GM23338 (cell line): ENCODE measurements around the gene TOM1L2. TPM values are rescaled to one million over a fixed set of nuclear protein-coding genes. Genes with fewer than 3 reads are reported as not detected.

ENCODE experiments used
- ATAC-seq: fragments of 200-7000 bp; cut with Tn5 transposase; 3 replicates; pipeline ENCODE4 v1.9.1; 2020
- DNase-seq: peaks from one replicate; pipeline ENCODE4 v3.0.0-alpha.2; 2015; ENCODE audit warnings: low spot score
- H2AFZ ChIP-seq: fragments of 200-600 bp; sonication (generic); 2 replicates; pipeline ENCODE4 v1.8.0; 2016; ENCODE audit warnings: antibody characterized with exemption, mild to moderate bottlenecking, moderate library complexity
- H3F3A ChIP-seq: fragments of 200-600 bp; sonication (generic); replicated peaks from 2 replicates; pipeline ENCODE4 v1.8.0; 2017; ENCODE audit warnings: antibody characterized with exemption, mixed run types, low read depth
- H3K27ac ChIP-seq: fragments of 200-600 bp; sonication (generic); 2 replicates; pipeline ENCODE4 v1.6.1; 2016; ENCODE audit warnings: low read depth
- H3K27me3 ChIP-seq: fragments of 200-600 bp; sonication (generic); 2 replicates; pipeline ENCODE4 v1.8.0; 2016; ENCODE audit warnings: mild to moderate bottlenecking, mixed run types, moderate library complexity; ENCODE audit not compliant: insufficient read depth
- H3K36me3 ChIP-seq: fragments of 200-600 bp; sonication (generic); 2 replicates; pipeline ENCODE4 v1.8.0; 2016; ENCODE audit warnings: mild to moderate bottlenecking; ENCODE audit not compliant: insufficient read depth
- H3K4me1 ChIP-seq: fragments of 200-600 bp; sonication (generic); 2 replicates; pipeline ENCODE4 v1.8.0; 2016; ENCODE audit warnings: mild to moderate bottlenecking, moderate library complexity; ENCODE audit not compliant: insufficient read depth
- H3K4me2 ChIP-seq: fragments of 200-600 bp; sonication (generic); 2 replicates; pipeline ENCODE4 v1.7.1; 2017; ENCODE audit warnings: mixed run types
- H3K4me3 ChIP-seq: fragments of 200-600 bp; sonication (generic); 2 replicates; pipeline ENCODE4 v1.6.1; 2016; ENCODE audit warnings: mixed run types
- H3K79me2 ChIP-seq: fragments of 200-600 bp; sonication (generic); replicated peaks from 2 replicates; pipeline ENCODE4 v1.8.0; 2017; ENCODE audit warnings: mild to moderate bottlenecking; ENCODE audit not compliant: insufficient read depth
- H3K9me2 ChIP-seq: fragments of 200-600 bp; sonication (generic); 2 replicates; pipeline ENCODE4 v1.8.0; 2017; ENCODE audit not compliant: insufficient read depth
- H4K20me1 ChIP-seq: fragments of 200-600 bp; sonication (generic); replicated peaks from 2 replicates; pipeline ENCODE4 v1.8.0; 2017; ENCODE audit warnings: mild to moderate bottlenecking; ENCODE audit not compliant: insufficient read depth
- H3K27ac Mint-ChIP-seq: 2 replicates; pipeline ENCODE4 v1.8.0; 2020; ENCODE audit warnings: inconsistent platforms, mild to moderate bottlenecking, moderate library complexity, mixed read lengths
- H3K27me3 Mint-ChIP-seq: 3 replicates; pipeline ENCODE4 v1.8.0; 2022; ENCODE audit warnings: low read depth, mild to moderate bottlenecking, moderate library complexity, mixed read lengths, inconsistent platforms; ENCODE audit not compliant: insufficient read depth, poor library complexity
- H3K36me3 Mint-ChIP-seq: 3 replicates; pipeline ENCODE4 v1.8.0; 2021; ENCODE audit warnings: low read depth, mild to moderate bottlenecking, inconsistent platforms, moderate library complexity, mixed read lengths
- H3K4me1 Mint-ChIP-seq: 3 replicates; pipeline ENCODE4 v1.8.0; 2020; ENCODE audit warnings: mild to moderate bottlenecking, inconsistent platforms, mixed read lengths
- H3K4me3 Mint-ChIP-seq: 3 replicates; pipeline ENCODE4 v1.8.0; 2021; ENCODE audit warnings: moderate library complexity, mild to moderate bottlenecking, inconsistent platforms, mixed read lengths
- H3K9me3 Mint-ChIP-seq: 3 replicates; pipeline ENCODE4 v1.8.0; 2020; ENCODE audit warnings: moderate library complexity, mild to moderate bottlenecking, inconsistent platforms, mixed read lengths
- CREB1 ChIP-seq: fragments of 250-450 bp; sonication (Bioruptor Pico); IDR thresholded peaks from 2 replicates; pipeline ENCODE4 v1.5.0; 2020; ENCODE audit warnings: low read depth, mild to moderate bottlenecking, moderate library complexity
- EZH2 ChIP-seq: fragments of 200-600 bp; sonication (generic); IDR thresholded peaks from one replicate; pipeline ENCODE4 v1.8.0; 2017; ENCODE audit warnings: antibody characterized with exemption, mild to moderate bottlenecking, low read depth; ENCODE audit not compliant: unreplicated experiment
- EZH2phosphoT487 ChIP-seq: fragments of 200-600 bp; sonication (generic); IDR thresholded peaks from one replicate; pipeline ENCODE4 v1.8.1; 2018; ENCODE audit warnings: antibody characterized with exemption; ENCODE audit not compliant: unreplicated experiment
- JUNB ChIP-seq: IDR thresholded peaks from one replicate; pipeline ENCODE4 v1.6.1; 2016; ENCODE audit warnings: antibody characterized with exemption; ENCODE audit not compliant: unreplicated experiment
- NANOG ChIP-seq: IDR thresholded peaks from 2 replicates; pipeline ENCODE4 v1.6.1; 2016; ENCODE audit warnings: antibody characterized with exemption, borderline replicate concordance
- POLR2AphosphoS5 ChIP-seq: IDR thresholded peaks from 2 replicates; pipeline ENCODE4 v1.6.1; 2016; ENCODE audit warnings: antibody characterized with exemption, low read depth
- STAT1 ChIP-seq: IDR thresholded peaks from one replicate; pipeline ENCODE4 v1.6.1; 2016; ENCODE audit warnings: antibody characterized with exemption; ENCODE audit not compliant: unreplicated experiment
- ZNF114 ChIP-seq: fragments of 250-450 bp; sonication (Bioruptor Pico); IDR thresholded peaks from 2 replicates; pipeline ENCODE4 v1.5.0; 2020; ENCODE audit warnings: mild to moderate bottlenecking, moderate library complexity
- ZNF331 ChIP-seq: fragments of 250-450 bp; sonication (Bioruptor Pico); IDR thresholded peaks from 2 replicates; pipeline ENCODE4 v1.5.0; 2020; ENCODE audit warnings: low read depth, mild to moderate bottlenecking, moderate library complexity
- polyA plus RNA-seq: library from polyadenylated mRNA; unstranded; fragments of >200 nt; fragmentation: Nextera tagmentation; extraction: Ambion mirVana; gene quantifications from 2 replicates; pipeline ENCODE4 v1.2.1, GENCODE V29; 2016
- total RNA-seq: library from RNA; depleted of rRNA; stranded (reverse); fragments of >200 nt; shearing (Covaris generic); gene quantifications from 2 replicates; pipeline ENCODE4 v1.2.3, GENCODE V29; 2014
- TF ChIP-seq, protein P1 (sequence below), 2 experiments: fragments of 200-600 bp in 1 of 2; sonication (generic) in 1 of 2; conservative IDR thresholded peaks; 2 replicates each; pipeline versions ENCODE4 v1.5.1 to v1.6.1; 2016 to 2017; ENCODE audit warnings: antibody characterized with exemption in 2 of 2, low read depth in 2 of 2, mild to moderate bottlenecking in 2 of 2, moderate library complexity in 1 of 2
- TF ChIP-seq, protein P2 (sequence below): IDR thresholded peaks from 2 replicates; pipeline ENCODE4 v1.6.1; 2016; ENCODE audit warnings: antibody characterized with exemption
- TF ChIP-seq, protein P3 (sequence below): fragments of 250-450 bp; sonication (Bioruptor Pico); IDR thresholded peaks from 2 replicates; pipeline ENCODE4 v1.5.0; 2020; ENCODE audit warnings: mild to moderate bottlenecking, moderate library complexity
- TF ChIP-seq, protein P4 (sequence below): IDR thresholded peaks from one replicate; pipeline ENCODE4 v1.6.1; 2018; ENCODE audit warnings: antibody characterized with exemption; ENCODE audit not compliant: unreplicated experiment

TOM1L2 gene
- total and polyA plus RNA-seq, 2 experiments from 2014 or later, result 3.3 TPM

DNA sequence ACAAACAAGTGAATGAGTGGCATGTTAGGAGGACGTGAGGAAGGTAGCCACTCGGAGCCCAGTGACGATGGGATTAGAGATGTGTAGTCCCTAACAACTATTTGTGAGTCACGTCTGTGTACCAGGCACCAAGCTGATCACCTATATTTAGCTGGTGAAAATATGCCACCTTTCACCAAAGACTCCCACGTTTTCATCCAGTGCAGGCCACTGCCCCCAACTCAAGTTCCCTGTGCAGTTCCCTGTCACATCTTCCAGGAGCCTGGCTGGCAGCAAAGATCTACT, 67.2 kb downstream of the TOM1L2 start:
- Histone ChIP-seq H3K79me2 (no peaks in the 10 kb centered on the region), H3K36me3 (no peaks in the 10 kb centered on the region), H3K27me3 (no peaks in the 10 kb centered on the region), H3F3A (no peaks in the 10 kb centered on the region), H3K4me2 (no peak overlapping the region), H3K4me3 (no peak overlapping the region), H2AFZ (no peak overlapping the region), H3K27ac (no peak overlapping the region), H3K9me2 (no peaks in the 10 kb centered on the region), H3K4me1 (no peaks in the 10 kb centered on the region; the same call in 1 of the 2 replicates), H4K20me1 (no peaks in the 10 kb centered on the region)
- DNase-seq (no peak), ATAC-seq (no peak)
- peaks cover 4% of the 10 kb centered on the region for H3K27me3 Mint-ChIP-seq
- no peaks in the 10 kb centered on the region for H3K36me3 Mint-ChIP-seq
- no peaks in the 10 kb centered on the region for H3K9me3 Mint-ChIP-seq
- H3K4me3 Mint-ChIP-seq, result no peak overlapping the region
- TF ChIP-seq, protein P1, sequence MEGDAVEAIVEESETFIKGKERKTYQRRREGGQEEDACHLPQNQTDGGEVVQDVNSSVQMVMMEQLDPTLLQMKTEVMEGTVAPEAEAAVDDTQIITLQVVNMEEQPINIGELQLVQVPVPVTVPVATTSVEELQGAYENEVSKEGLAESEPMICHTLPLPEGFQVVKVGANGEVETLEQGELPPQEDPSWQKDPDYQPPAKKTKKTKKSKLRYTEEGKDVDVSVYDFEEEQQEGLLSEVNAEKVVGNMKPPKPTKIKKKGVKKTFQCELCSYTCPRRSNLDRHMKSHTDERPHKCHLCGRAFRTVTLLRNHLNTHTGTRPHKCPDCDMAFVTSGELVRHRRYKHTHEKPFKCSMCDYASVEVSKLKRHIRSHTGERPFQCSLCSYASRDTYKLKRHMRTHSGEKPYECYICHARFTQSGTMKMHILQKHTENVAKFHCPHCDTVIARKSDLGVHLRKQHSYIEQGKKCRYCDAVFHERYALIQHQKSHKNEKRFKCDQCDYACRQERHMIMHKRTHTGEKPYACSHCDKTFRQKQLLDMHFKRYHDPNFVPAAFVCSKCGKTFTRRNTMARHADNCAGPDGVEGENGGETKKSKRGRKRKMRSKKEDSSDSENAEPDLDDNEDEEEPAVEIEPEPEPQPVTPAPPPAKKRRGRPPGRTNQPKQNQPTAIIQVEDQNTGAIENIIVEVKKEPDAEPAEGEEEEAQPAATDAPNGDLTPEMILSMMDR (conservative IDR thresholded peaks at IDR 0.05; ENCODE audit: low read depth in 2 of 2), result no peak
- TF ChIP-seq NANOG (no peak), ZNF331 (CRISPR knock-in tag) (no peak), POLR2AphosphoS5 (no peak), JUNB (no peak), EZH2 (no peak), ZNF114 (CRISPR knock-in tag) (no peak), STAT1 (no peak), CREB1 (CRISPR knock-in tag) (no peak), EZH2phosphoT487 (no peak)
- TF ChIP-seq, protein P2, sequence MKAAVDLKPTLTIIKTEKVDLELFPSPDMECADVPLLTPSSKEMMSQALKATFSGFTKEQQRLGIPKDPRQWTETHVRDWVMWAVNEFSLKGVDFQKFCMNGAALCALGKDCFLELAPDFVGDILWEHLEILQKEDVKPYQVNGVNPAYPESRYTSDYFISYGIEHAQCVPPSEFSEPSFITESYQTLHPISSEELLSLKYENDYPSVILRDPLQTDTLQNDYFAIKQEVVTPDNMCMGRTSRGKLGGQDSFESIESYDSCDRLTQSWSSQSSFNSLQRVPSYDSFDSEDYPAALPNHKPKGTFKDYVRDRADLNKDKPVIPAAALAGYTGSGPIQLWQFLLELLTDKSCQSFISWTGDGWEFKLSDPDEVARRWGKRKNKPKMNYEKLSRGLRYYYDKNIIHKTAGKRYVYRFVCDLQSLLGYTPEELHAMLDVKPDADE, result no peak
- TF ChIP-seq, protein P3, sequence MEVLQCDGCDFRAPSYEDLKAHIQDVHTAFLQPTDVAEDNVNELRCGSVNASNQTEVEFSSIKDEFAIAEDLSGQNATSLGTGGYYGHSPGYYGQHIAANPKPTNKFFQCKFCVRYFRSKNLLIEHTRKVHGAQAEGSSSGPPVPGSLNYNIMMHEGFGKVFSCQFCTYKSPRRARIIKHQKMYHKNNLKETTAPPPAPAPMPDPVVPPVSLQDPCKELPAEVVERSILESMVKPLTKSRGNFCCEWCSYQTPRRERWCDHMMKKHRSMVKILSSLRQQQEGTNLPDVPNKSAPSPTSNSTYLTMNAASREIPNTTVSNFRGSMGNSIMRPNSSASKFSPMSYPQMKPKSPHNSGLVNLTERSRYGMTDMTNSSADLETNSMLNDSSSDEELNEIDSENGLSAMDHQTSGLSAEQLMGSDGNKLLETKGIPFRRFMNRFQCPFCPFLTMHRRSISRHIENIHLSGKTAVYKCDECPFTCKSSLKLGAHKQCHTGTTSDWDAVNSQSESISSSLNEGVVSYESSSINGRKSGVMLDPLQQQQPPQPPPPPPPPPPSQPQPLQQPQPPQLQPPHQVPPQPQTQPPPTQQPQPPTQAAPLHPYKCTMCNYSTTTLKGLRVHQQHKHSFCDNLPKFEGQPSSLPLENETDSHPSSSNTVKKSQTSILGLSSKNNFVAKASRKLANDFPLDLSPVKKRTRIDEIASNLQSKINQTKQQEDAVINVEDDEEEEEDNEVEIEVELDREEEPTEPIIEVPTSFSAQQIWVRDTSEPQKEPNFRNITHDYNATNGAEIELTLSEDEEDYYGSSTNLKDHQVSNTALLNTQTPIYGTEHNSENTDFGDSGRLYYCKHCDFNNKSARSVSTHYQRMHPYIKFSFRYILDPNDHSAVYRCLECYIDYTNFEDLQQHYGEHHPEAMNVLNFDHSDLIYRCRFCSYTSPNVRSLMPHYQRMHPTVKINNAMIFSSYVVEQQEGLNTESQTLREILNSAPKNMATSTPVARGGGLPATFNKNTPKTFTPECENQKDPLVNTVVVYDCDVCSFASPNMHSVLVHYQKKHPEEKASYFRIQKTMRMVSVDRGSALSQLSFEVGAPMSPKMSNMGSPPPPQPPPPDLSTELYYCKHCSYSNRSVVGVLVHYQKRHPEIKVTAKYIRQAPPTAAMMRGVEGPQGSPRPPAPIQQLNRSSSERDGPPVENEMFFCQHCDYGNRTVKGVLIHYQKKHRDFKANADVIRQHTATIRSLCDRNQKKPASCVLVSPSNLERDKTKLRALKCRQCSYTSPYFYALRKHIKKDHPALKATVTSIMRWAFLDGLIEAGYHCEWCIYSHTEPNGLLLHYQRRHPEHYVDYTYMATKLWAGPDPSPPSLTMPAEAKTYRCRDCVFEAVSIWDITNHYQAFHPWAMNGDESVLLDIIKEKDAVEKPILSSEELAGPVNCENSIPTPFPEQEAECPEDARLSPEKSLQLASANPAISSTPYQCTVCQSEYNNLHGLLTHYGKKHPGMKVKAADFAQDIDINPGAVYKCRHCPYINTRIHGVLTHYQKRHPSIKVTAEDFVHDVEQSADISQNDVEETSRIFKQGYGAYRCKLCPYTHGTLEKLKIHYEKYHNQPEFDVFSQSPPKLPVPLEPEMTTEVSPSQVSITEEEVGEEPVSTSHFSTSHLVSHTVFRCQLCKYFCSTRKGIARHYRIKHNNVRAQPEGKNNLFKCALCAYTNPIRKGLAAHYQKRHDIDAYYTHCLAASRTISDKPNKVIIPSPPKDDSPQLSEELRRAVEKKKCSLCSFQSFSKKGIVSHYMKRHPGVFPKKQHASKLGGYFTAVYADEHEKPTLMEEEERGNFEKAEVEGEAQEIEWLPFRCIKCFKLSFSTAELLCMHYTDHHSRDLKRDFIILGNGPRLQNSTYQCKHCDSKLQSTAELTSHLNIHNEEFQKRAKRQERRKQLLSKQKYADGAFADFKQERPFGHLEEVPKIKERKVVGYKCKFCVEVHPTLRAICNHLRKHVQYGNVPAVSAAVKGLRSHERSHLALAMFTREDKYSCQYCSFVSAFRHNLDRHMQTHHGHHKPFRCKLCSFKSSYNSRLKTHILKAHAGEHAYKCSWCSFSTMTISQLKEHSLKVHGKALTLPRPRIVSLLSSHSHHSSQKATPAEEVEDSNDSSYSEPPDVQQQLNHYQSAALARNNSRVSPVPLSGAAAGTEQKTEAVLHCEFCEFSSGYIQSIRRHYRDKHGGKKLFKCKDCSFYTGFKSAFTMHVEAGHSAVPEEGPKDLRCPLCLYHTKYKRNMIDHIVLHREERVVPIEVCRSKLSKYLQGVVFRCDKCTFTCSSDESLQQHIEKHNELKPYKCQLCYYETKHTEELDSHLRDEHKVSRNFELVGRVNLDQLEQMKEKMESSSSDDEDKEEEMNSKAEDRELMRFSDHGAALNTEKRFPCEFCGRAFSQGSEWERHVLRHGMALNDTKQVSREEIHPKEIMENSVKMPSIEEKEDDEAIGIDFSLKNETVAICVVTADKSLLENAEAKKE, result no peak
- TF ChIP-seq, protein P4, sequence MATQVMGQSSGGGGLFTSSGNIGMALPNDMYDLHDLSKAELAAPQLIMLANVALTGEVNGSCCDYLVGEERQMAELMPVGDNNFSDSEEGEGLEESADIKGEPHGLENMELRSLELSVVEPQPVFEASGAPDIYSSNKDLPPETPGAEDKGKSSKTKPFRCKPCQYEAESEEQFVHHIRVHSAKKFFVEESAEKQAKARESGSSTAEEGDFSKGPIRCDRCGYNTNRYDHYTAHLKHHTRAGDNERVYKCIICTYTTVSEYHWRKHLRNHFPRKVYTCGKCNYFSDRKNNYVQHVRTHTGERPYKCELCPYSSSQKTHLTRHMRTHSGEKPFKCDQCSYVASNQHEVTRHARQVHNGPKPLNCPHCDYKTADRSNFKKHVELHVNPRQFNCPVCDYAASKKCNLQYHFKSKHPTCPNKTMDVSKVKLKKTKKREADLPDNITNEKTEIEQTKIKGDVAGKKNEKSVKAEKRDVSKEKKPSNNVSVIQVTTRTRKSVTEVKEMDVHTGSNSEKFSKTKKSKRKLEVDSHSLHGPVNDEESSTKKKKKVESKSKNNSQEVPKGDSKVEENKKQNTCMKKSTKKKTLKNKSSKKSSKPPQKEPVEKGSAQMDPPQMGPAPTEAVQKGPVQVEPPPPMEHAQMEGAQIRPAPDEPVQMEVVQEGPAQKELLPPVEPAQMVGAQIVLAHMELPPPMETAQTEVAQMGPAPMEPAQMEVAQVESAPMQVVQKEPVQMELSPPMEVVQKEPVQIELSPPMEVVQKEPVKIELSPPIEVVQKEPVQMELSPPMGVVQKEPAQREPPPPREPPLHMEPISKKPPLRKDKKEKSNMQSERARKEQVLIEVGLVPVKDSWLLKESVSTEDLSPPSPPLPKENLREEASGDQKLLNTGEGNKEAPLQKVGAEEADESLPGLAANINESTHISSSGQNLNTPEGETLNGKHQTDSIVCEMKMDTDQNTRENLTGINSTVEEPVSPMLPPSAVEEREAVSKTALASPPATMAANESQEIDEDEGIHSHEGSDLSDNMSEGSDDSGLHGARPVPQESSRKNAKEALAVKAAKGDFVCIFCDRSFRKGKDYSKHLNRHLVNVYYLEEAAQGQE, result no peak
- H3K27ac Mint-ChIP-seq, result no peak overlapping the region
- peaks cover 19% of the 10 kb centered on the region for H3K4me1 Mint-ChIP-seq
